NB4 (cell line): ENCODE results near the gene PFN3.

Source experiments
- CTCF ChIP-seq: IDR thresholded peaks from one replicate; pipeline ENCODE4 v1.5.1; 2012; ENCODE audit warnings: low read depth, low read length
- MYC ChIP-seq: IDR thresholded peaks from 2 replicates; pipeline ENCODE4 v1.6.1; 2011; ENCODE audit warnings: low read depth, low read length
- POLR2A ChIP-seq: IDR thresholded peaks from 2 replicates; pipeline ENCODE4 v1.6.1; 2011; ENCODE audit warnings: mild to moderate bottlenecking; ENCODE audit not compliant: insufficient read length; ENCODE audit errors: extremely low read depth

- TF ChIP-seq CTCF, result no peak
- TF ChIP-seq POLR2A, result no peak
- no peak for TF ChIP-seq MYC
Observed at GRCh38 chr5:177434942-177435738, 34.7 kb upstream of the PFN3 start.
